SHP77 (cell line): Measurements from ENCODE around the gene TWIST2.
A peak's percentile ranks its signal among the peaks of the same experiment; 100 is the strongest.

Experiments used
- DNase-seq, 2 experiments: peaks; one replicate each; lab custom pipeline; 2025; lab: John Stamatoyannopoulos, UW

The TWIST2 gene

GRCh38 chr2:238856713-238857567 is 9.1 kb downstream of the TWIST2 start:
- DNase-seq, result no peak

DNA sequence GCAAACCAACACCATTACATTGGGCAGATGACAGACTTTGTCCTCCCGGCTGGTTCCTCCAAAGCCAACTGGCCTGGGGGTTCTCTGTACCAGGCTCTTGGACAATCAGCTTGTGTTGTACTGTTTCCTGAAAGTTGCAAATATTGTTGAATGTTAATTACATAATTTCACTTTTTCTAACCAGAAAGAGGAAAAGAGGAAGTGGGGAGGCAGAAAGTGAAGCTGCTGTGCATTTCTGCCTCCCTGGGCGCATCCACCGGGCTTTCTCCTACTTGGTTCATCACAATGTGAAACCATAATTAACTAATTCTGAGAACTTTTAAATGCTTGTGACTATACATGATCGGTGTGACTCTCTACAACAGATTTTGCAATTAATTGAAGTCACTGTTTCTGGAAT is 10.1 kb downstream of the TWIST2 start:
- DNase-seq, result no peak

DNA sequence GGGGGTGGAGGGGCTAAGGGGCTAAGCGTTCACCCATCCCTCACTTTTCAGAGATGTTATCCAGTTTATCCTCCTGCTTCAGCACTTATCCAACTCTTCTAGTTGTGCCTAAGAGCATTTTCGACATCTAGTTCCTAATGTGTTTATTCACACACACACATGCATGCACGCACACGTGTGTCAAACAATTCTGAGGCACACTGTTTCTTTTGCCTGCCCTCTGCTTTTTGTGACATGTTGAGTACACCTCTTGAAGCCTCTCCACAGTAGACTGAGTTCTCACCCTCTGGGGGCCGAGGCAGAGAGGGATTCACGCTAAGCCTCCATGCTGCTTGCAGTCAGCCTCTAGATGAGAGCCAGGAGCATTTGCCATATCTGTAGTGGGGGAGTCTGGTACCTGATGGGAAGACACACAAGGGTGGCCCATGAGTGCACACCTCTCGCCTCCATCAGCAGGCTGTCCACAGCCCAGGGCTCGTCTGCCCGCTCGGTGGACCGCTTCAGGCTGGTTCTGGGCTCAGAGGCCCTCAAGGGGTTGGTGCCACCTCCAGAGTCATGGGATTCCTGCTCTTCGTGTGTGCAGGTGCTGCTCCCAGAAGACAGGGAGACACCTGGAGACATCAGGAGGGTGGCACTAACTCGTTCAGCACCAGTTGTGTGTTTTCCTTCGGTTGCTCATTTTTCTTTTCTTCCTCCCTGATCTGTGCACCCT is 11.9 kb downstream of the TWIST2 start:
- DNase-seq, result no peak

DNA sequence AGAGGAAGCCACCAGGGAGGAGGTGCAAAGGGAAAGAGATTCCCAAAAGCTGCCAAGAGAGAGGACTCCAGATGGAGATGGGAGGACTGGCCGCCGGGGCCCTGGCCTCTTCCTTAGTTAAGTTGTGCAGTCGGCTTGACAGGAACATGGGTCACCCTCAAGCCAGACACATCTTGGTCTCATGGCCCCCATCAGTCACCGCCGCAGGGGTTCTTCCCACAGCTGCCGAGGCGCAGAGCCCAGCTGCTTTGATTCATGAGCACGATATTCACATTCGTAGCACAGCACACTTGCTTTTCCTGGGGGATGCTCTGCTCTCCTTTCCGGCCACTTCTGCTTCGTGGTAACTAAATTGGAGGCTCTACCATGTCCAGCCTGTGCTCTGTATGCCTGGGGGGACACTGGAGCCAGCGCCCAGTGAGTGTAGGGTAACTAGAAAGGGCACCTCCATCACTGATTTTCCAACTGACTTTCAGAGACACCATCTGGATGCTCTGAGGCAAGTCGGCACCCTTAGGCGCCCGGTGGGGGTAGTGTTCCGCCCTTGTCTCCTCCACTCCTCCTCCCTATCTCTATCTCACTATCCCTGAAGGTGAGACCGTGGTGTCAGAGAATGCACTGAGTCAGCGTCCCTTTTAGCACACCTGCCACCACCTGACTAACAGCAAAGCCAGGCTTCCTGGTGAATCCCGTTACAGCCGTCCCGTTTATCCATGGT is 13.3 kb downstream of the TWIST2 start:
- DNase-seq, result no peak

DNA sequence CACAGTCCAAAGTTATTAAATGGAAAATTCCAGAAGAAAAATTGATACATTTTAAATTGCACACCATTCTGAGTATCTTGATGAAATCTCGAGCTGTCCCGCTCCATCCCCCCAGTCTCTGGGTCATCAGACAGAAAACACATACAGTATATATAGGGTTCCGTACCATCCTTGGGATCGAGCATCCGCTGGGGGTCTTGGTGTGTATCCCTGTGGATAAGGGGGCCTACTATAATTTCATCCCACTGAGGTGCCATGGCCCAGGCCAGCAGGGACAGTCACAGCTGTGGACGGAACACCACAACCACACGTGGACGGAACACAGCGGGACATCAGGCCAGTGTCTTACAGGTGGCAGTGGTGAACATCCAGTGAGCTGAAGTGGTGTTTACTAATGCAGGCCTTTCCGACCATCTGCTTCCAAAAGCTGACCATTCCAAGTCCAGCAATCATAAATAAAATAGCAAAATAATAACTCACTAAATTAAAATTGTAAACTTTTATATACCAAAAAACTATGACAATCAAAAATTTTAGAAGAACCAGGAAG is 14.0 kb downstream of the TWIST2 start:
- DNase-seq, result no peak

- DNase-seq, result no peak
These were observed 14.8 kb downstream of the TWIST2 start for GRCh38 chr2:238862701-238863100.

DNA sequence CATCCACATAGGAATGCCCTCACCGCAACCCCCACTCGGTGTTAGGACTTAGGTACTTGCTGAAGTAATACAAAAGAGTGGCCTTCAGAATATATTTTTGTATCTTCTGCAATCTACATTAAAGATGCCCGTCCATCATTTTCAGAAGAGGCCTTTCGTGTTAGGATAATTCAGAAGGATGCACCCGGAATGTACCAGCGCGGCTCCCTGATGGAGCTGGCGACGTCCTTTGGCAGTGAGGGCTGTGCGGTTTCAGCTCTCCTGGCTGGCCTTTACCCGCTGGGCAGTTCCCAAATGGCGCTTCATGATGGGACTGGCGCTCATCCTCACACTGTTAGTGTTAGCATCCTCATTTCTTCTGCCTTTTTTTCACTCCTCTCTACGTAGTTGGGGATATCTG is 15.3 kb downstream of the TWIST2 start:
- DNase-seq, result no peak

- DNase-seq, result no peak
These were observed 15.9 kb downstream of the TWIST2 start for GRCh38 chr2:238863749-238864206.

DNA sequence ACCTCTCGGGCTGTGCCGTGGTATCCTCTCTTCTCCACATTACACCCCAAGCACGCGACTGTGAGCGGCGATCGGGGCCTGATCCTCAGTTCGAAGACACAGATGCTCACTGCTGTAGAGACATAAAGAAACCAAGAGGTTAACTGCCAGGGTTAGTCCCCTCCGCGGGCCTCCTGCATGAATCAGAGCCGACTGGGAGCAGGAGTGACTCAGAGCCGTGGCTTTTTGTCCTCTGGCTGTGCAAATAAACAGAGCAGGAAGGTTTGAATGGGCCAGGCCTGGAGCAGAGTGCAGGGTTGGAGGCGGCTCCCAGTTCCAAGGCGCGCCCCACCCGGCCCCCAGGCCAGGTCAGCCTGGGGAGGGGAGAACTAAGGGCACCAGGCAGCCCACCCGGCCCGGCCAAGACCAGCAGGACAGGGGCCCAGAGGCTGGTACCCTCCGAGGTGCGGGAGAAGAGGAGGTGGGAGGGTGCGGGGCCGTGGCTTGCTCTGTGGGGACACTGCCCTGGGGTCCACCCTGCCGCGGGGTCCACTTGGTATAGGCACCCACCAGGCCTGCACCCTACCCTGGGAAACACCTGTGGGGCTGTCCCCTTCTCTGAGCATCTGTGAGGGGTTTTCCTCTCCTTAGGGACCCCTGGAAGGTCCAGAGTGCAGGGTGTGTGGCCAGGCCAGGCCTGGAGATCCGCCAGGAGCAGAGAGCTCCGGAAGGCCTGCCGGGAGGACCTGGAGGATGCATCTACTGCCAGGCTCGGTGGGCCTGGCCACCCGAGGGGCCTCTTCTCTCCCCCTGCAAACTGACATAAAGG is 16.5 kb downstream of the TWIST2 start:
- DNase-seq, result peak; percentile 82 to 87

DNA sequence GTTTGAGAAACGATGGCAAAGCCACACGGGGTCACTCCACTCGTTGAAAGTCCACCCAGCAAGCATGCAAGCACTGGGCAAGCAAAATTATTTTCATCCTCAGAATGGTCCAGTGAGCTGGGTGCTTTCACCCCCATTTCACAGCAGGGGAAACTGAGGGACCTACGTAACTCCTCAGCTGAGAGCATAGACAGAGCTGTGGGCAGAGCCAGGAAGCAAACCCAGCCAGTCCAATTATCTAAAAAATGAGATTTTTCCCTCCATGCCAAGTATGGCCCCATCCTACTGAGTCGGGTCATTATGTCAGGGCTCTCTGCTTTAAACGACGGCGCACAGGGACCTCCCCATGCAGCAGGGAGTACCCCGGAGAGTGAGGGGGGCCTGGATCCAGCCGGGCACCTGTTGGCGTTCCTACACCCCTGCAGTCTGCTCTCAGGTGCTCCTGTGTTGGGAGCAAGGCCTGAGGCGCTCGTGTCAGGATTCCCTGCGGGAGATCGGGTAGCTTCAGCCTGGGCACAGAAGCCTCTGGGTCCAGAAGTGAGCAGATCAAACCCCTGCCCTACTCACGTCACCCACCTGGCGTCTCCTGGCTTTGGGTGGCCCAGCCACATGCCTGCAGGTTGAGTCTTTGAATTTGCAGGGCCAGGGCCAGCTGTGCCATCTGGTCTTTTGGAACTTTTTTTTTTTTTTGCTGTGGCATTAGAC is 17.3 kb downstream of the TWIST2 start:
- DNase-seq, result no peak

DNA sequence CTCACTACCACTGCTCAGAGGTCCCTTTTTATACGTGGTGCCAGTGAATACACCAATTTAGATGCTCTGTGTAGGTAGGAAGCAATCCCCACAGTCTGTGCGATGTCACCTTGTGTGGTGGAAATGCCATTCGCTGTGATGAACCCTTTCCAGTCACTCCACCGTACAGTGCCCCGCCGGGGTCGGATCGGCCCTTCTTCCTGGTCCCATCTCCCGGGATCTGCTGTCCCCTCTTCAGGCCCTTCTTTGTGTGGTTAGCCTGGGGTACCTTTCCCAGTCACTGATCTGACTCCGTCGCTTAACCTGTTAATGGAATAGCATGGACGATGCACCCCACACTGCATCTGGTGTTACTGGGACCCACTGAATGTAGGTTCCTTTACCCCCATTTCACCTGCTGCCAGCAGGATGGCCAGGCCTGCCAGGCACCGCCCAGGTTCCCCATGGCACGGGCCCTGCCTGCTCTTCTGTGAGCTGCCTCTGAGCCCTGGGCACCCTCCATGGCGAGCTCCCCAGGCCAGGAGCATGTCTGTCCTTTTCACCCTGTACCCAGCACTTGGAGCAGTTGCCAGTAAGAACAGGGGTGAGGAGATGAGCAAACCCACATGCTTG is 18.0 kb downstream of the TWIST2 start:
- no peak for DNase-seq

- DNase-seq, result peak in 1 of 2 experiments; percentile 38
These were observed 18.9 kb downstream of the TWIST2 start for GRCh38 chr2:238866656-238867277.

- no peak for DNase-seq
These were observed 20.2 kb downstream of the TWIST2 start for GRCh38 chr2:238868067-238868524.

DNA sequence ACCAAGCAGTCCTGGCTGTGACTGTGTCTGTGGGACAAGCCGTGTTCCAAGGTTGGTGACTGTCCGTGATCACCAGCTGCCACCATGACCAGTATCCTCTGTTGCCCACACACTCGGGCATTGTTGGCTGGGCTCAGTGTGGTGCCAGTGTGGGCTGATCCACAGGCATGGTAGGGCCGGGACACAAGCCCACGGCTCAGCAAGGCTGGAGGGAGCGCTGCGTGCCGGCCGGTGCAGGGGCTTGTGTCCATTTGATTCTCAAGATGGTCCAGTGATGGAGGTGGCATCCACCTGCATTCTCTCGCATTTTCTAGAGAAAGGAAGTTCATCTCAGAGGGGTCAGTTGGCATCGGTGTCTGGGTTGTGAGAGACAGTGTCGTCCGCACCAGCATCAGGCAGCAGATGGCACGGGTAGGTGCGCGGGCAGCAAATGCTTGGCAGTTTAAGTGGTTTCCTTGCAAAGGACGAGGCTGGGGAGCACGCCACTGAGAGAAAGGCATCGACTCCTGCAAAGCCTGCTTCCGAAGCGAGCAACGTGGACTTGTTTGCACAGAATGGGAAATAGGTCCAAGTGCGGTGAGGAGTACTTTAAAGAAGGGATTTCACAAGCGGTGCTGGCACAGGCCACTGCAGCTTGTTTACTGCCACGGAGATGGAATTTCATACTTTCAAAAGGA is 20.9 kb downstream of the TWIST2 start:
- DNase-seq, result no peak

DNA sequence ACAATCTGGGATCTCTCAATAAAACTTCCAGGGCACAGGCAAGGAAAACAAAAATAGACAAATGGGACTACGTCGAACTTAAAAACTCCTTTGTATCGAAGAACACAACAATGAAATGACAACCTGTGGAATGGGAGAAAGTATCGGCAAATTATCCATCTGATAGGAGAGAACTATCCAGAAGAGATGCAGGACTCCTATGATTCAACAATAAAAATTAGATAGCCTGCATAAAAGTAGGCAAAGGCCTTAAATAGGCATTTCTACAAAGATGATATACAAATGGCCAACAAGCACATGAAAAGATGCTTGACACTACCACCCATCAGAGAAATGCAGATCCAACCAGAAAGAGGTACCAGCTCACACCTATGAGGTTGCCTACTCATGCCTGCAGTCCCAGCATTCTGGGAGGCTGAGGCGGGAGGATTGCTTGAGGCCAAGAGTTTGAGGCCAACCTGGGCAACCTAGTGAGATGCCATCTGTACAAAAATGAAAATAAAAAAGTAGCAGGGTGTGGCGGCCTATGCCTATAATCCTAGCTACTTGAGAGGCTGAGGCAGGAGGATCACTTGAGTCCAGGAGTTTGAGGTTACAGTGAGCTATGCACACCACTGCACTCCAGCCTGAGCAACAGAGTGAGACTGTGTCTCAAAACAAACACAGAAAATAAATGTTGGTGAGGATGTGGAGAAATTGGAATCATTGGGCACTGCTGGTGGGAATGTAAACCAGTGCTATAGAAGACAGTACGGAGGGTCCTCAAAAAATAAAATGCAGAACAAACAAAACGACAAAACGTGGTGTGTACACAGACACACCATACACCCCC is 21.6 kb downstream of the TWIST2 start:
- DNase-seq, result no peak

- no peak for DNase-seq
These were observed 22.4 kb downstream of the TWIST2 start for GRCh38 chr2:238870261-238870660.

DNA sequence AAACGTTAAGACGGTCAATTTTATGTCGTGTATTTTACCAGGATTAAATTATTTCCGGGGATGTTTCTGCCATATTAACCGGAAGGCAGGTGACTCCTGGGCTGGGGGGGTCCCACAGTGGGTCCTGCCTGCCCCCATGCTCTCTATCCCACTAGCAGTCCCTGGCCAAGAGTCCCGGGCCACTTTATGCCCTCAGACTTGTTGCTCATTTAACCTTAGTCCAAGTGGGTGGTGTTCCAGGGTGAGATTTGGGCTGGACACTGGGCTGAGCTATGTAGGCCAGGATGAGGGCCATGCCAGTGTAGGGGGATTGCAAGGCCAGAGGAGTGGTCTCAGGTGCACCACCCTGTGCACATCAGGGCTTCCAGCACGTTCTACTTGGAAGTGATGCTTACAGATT is 24.1 kb downstream of the TWIST2 start:
- DNase-seq, result no peak

DNA sequence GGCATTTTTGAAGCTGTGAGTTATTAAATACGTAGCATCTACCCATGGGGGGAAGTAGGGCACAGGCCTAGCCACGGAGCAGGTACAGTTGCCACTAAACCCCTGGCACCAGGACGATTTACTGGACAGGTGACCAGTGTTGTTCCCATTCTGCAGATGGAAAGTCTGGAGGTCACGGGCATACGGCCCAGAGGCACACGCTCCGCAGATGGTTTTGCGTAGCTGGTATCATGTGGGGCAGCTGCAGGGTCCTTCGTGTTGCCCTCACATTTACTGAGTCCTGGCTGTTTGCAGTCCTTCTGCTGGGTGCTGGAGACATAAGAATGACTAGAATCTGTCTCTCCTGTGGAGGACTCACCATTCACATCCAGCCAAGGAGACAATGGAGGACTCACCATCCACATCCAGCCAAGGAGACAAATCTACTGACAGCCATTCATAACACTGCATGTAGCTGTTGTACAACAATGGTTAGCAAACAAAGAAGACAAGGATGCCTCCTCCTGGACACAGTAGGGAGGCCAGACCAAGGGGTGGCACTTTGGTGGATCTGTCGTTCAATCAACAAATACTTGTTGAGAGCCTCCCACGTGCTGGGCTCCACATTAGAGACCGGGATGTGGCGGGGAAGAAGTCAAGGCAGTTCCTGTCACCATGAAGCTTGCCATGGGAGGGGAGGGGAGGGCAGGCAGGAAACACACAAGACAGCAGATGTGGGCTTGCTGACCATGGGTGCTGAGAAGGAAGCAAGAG is 24.9 kb downstream of the TWIST2 start:
- DNase-seq, result no peak
